OCI-LY1 (cell line): ENCODE results near the gene COMMD10.

ENCODE experiments used
- EZH2 ChIP-seq: fragments of 200-600 bp; sonication (generic), shearing (Covaris generic); IDR thresholded peaks from 2 replicates; pipeline ENCODE4 v1.8.0; 2017; ENCODE audit warnings: borderline replicate concordance, mixed run types, mild to moderate bottlenecking, antibody characterized with exemption, low read length, moderate library complexity, mixed read lengths
- TF ChIP-seq, protein P1 (sequence below): fragments of 200-600 bp; sonication (generic), shearing (Covaris generic); IDR thresholded peaks from 2 replicates; pipeline ENCODE4 v1.5.1; 2017; ENCODE audit warnings: mild to moderate bottlenecking, antibody characterized with exemption, low read length, moderate library complexity, mixed read lengths

DNA sequence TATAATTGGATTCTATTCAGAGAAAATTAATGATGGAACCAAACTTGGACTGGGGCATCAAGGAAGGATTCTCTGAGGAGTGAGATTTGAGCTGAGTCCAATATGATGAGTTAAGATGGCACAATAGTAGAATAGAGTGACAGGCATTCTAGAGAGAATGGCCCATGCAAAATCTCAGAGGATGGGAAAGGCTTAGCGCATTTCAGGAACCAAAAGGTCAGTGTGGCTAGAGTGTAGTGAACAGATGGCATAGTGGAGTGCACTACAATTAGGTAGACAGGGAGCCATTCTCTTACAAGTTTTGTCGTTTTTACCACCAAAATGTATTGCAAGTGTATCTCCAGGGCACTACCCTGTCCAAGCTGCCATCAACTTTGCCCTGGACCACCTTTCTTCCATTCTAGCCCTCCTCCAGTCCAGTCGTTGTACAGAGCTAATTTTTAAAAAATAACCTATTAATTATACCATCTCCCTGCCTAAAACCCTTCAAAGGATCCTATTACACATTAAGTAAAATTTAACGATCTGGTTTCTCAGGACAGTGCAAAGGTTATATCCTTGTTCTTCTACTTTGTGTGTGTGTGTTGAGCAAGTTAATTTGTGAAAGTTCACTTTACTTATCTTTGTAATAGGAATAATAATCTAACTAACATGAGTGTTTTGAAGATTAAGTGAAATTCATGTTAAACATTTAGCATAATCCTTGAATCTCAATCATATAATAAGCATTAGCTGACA is 211.7 kb downstream of the COMMD10 start:
- TF ChIP-seq, protein P1, sequence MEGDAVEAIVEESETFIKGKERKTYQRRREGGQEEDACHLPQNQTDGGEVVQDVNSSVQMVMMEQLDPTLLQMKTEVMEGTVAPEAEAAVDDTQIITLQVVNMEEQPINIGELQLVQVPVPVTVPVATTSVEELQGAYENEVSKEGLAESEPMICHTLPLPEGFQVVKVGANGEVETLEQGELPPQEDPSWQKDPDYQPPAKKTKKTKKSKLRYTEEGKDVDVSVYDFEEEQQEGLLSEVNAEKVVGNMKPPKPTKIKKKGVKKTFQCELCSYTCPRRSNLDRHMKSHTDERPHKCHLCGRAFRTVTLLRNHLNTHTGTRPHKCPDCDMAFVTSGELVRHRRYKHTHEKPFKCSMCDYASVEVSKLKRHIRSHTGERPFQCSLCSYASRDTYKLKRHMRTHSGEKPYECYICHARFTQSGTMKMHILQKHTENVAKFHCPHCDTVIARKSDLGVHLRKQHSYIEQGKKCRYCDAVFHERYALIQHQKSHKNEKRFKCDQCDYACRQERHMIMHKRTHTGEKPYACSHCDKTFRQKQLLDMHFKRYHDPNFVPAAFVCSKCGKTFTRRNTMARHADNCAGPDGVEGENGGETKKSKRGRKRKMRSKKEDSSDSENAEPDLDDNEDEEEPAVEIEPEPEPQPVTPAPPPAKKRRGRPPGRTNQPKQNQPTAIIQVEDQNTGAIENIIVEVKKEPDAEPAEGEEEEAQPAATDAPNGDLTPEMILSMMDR = no peak
- TF ChIP-seq EZH2 = no peak
